ENCODE measurements around the gene NHLRC2.

Gene NHLRC2

DNA sequence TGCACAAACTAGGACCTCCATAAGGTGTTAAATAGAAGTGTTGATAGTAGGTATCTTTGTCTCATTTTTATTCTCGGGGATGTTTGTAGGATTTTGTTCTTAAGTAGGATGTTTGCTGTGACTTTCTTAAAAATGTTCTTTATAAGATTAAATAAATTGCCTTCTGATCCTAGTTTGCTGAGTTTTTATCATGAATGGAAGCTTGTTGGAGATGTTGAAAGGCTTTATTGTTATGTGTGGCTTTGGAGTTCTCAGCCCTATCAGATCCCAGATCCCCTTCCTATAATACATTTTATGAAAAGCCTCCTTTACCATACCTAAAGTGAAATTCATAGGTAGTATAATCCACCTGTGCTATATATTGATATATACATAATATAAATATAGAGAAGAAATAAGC is 40.1 kb downstream of the NHLRC2 start:
- no peak overlapping the region for H2AFZ ChIP-seq (ENCODE audit: low read length)
- no peaks in the 10 kb centered on the region for H3K4me1 ChIP-seq (ENCODE audit: low read length)
- no peak for DNase-seq
- no peak overlapping the region for H3K4me2 ChIP-seq (ENCODE audit: low read depth, low read length)
- no peaks in the 10 kb centered on the region for H3K79me2 ChIP-seq (ENCODE audit: low read length)
- TF ChIP-seq EZH2 (optimal IDR thresholded peaks at IDR 0.05; ENCODE audit: low read depth, low read length): no peak
- no peak for TF ChIP-seq EZH2phosphoT487 (IDR thresholded peaks at IDR 0.05; ENCODE audit: low read length)
- TF ChIP-seq, protein P1, sequence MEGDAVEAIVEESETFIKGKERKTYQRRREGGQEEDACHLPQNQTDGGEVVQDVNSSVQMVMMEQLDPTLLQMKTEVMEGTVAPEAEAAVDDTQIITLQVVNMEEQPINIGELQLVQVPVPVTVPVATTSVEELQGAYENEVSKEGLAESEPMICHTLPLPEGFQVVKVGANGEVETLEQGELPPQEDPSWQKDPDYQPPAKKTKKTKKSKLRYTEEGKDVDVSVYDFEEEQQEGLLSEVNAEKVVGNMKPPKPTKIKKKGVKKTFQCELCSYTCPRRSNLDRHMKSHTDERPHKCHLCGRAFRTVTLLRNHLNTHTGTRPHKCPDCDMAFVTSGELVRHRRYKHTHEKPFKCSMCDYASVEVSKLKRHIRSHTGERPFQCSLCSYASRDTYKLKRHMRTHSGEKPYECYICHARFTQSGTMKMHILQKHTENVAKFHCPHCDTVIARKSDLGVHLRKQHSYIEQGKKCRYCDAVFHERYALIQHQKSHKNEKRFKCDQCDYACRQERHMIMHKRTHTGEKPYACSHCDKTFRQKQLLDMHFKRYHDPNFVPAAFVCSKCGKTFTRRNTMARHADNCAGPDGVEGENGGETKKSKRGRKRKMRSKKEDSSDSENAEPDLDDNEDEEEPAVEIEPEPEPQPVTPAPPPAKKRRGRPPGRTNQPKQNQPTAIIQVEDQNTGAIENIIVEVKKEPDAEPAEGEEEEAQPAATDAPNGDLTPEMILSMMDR (IDR thresholded peaks at IDR 0.05; ENCODE audit: low read length): no peak
- H3K27ac ChIP-seq (ENCODE audit: low read length): no peak overlapping the region
- H3K4me3 ChIP-seq (ENCODE audit: low read length): no peak overlapping the region
- H3K9me2 ChIP-seq (replicated peaks; ENCODE audit: insufficient read depth, low read length): no peaks in the 10 kb centered on the region
- H3K9ac ChIP-seq (ENCODE audit: low read length): no peak overlapping the region
- no peaks in the 10 kb centered on the region for H3K36me3 ChIP-seq (replicated peaks; ENCODE audit: insufficient read depth, low read length)
- no peaks in the 10 kb centered on the region for H4K20me1 ChIP-seq (ENCODE audit: insufficient read depth, low read length)
- no peaks in the 10 kb centered on the region for H3F3A ChIP-seq (ENCODE audit: insufficient read depth, low read length)
- no peaks in the 10 kb centered on the region for H3K27me3 ChIP-seq (replicated peaks; ENCODE audit: insufficient read depth, low read length)
- no peaks in the 10 kb centered on the region for H3K9me3 ChIP-seq (replicated peaks; ENCODE audit: insufficient read depth, low read length)

DNA sequence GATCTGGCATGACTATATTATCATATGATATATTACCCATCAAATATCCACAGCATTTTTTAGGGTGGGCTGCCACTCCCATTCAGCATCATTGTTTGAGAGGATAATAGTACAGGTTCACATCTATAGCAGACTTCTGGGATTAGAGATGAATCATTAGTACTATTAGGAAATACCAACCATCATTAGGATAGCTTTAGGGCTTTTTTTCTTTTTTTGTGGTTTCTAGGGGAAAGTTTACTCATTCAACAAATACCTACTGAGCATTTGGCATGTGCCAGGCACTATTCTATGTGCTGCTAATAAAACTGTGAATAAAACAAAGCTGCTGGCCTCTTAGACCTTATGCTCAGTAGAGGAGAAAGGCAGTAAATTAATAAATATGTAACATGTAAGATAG is 40.6 kb downstream of the NHLRC2 start:
- H3K4me3 ChIP-seq (ENCODE audit: low read length): no peak overlapping the region
- TF ChIP-seq, protein P1 (IDR thresholded peaks at IDR 0.05; ENCODE audit: low read length): no peak
- TF ChIP-seq EZH2phosphoT487 (IDR thresholded peaks at IDR 0.05; ENCODE audit: low read length): no peak
- TF ChIP-seq EZH2 (optimal IDR thresholded peaks at IDR 0.05; ENCODE audit: low read depth, low read length): no peak
- H3K4me2 ChIP-seq (ENCODE audit: low read depth, low read length): no peak overlapping the region
- H3K4me1 ChIP-seq (ENCODE audit: low read length): no peaks in the 10 kb centered on the region
- no peaks in the 10 kb centered on the region for H3F3A ChIP-seq (ENCODE audit: insufficient read depth, low read length)
- H3K79me2 ChIP-seq (ENCODE audit: low read length): no peaks in the 10 kb centered on the region
- no peaks in the 10 kb centered on the region for H3K9me2 ChIP-seq (replicated peaks; ENCODE audit: insufficient read depth, low read length)
- no peak for DNase-seq
- no peak overlapping the region for H3K9ac ChIP-seq (ENCODE audit: low read length)
- H3K27me3 ChIP-seq (replicated peaks; ENCODE audit: insufficient read depth, low read length): no peaks in the 10 kb centered on the region
- H2AFZ ChIP-seq (ENCODE audit: low read length): no peak overlapping the region
- no peak overlapping the region for H3K27ac ChIP-seq (ENCODE audit: low read length)
- no peaks in the 10 kb centered on the region for H3K36me3 ChIP-seq (replicated peaks; ENCODE audit: insufficient read depth, low read length)
- no peaks in the 10 kb centered on the region for H3K9me3 ChIP-seq (replicated peaks; ENCODE audit: insufficient read depth, low read length)
- no peaks in the 10 kb centered on the region for H4K20me1 ChIP-seq (ENCODE audit: insufficient read depth, low read length)

DNA sequence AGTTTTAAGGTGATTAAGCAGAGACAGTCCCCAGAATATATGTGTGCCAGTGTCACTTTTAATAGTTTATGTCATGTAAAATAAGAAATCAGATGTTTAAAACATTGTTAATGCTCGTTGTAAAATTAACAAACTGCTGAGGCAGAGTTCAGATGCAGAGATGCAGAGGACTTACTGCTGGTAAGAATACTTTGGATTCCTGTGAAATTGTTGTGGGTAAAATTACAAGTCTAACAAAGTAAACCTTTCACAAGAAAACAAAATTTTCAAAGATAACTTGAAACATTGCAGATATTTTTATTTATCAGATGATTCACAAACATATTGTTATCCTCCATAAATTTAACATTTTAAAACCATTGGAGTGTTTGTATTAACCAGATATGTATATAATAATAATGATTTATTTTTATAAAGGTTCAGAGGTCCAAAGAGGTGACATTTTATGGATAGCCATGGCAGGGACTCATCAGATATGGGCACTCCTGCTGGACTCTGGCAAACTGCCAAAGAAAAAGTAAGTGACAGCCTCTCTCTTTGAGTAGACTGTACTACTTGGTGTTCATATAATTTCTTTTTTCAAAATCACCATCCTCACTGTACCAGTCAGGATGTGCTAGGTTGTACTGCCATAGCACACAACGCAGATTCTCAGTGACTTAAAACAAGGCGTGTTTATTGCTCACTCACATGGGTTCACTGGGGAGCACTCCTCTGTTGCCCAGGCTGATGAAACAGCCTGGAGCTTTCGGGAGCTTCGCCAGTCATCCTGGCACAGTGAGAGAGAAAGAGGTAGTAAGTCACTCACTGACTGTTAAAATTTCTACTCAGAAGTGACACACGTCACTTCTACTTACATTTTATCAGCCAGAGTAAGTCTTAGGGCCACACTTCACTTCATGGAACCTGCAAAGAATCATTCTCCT is 43.5 kb downstream of the NHLRC2 start:
- H3K9ac ChIP-seq (ENCODE audit: low read length): no peak overlapping the region
- no peaks in the 10 kb centered on the region for H3K9me2 ChIP-seq (replicated peaks; ENCODE audit: insufficient read depth, low read length)
- no peak overlapping the region for H3K4me2 ChIP-seq (ENCODE audit: low read depth, low read length)
- no peak overlapping the region for H3K27ac ChIP-seq (ENCODE audit: low read length)
- H3K79me2 ChIP-seq (ENCODE audit: low read length): no peaks in the 10 kb centered on the region
- no peaks in the 10 kb centered on the region for H4K20me1 ChIP-seq (ENCODE audit: insufficient read depth, low read length)
- H3K27me3 ChIP-seq (replicated peaks; ENCODE audit: insufficient read depth, low read length): no peaks in the 10 kb centered on the region
- no peaks in the 10 kb centered on the region for H3F3A ChIP-seq (ENCODE audit: insufficient read depth, low read length)
- DNase-seq: no peak
- H2AFZ ChIP-seq (ENCODE audit: low read length): no peak overlapping the region
- no peaks in the 10 kb centered on the region for H3K9me3 ChIP-seq (replicated peaks; ENCODE audit: insufficient read depth, low read length)
- no peaks in the 10 kb centered on the region for H3K4me1 ChIP-seq (ENCODE audit: low read length)
- TF ChIP-seq, protein P1 (IDR thresholded peaks at IDR 0.05; ENCODE audit: low read length): no peak
- no peaks in the 10 kb centered on the region for H3K36me3 ChIP-seq (replicated peaks; ENCODE audit: insufficient read depth, low read length)
- no peak overlapping the region for H3K4me3 ChIP-seq (ENCODE audit: low read length)

Measured in MM.1S (cell line).